GM19463 (cell line): Measurements from ENCODE around the gene SMPD2.

Experiments used
- ATAC-seq: cut with Tn5 transposase; IDR thresholded peaks from one replicate; pipeline ENCODE4 v1.9.1; 2021; ENCODE audit warnings: mild to moderate bottlenecking, moderate library complexity; ENCODE audit not compliant: unreplicated experiment

SMPD2 gene

GRCh38 chr6:109440331-109441068, at the start of gene SMPD2, which contains the start of gene PPIL6:
Gene SMPD2, plus strand, starts transcription at chr6:109440724. Its CDS starts 398 bp downstream, at chr6:109441122.
Gene PPIL6, minus strand, starts transcription at chr6:109440628. Its CDS starts 38 bp downstream, at chr6:109440590.
- ATAC-seq, result peak; percentile 89

GRCh38 chr6:109393157-109393885, 47.2 kb upstream of the SMPD2 start:
- ATAC-seq, result no peak

- no peak for ATAC-seq
These were observed 46.6 kb upstream of the SMPD2 start for GRCh38 chr6:109393886-109394281.

- no peak for ATAC-seq
These were observed 44.3 kb upstream of the SMPD2 start for GRCh38 chr6:109396046-109396718.

- ATAC-seq, result no peak
These were observed 43.5 kb upstream of the SMPD2 start for GRCh38 chr6:109397020-109397419.

- no peak for ATAC-seq
These were observed 34.3 kb upstream of the SMPD2 start for GRCh38 chr6:109406196-109406595.

- ATAC-seq, result no peak
These were observed 29.5 kb upstream of the SMPD2 start for GRCh38 chr6:109411034-109411433.

GRCh38 chr6:109417646-109418045, 22.9 kb upstream of the SMPD2 start:
- ATAC-seq, result no peak

- no peak for ATAC-seq
These were observed 19.8 kb upstream of the SMPD2 start for GRCh38 chr6:109420751-109421150.

- no peak for ATAC-seq
These were observed 19.3 kb upstream of the SMPD2 start for GRCh38 chr6:109421184-109421583.

- no peak for ATAC-seq
These were observed 15.6 kb upstream of the SMPD2 start for GRCh38 chr6:109424946-109425345.

GRCh38 chr6:109428889-109429477, 11.5 kb upstream of the SMPD2 start:
- ATAC-seq, result no peak

- no peak for ATAC-seq
These were observed 11.0 kb upstream of the SMPD2 start for GRCh38 chr6:109429496-109429895.

- no peak for ATAC-seq
These were observed 6.1 kb upstream of the SMPD2 start for GRCh38 chr6:109434456-109434855.

GRCh38 chr6:109436041-109436440, 4.5 kb upstream of the SMPD2 start:
- no peak for ATAC-seq

GRCh38 chr6:109441069-109441816, 719 bp downstream of the SMPD2 start:
- ATAC-seq, result peak; percentile 19

- ATAC-seq, result no peak
These were observed 1.9 kb downstream of the SMPD2 start for GRCh38 chr6:109442393-109442924.

- no peak for ATAC-seq
These were observed 3.0 kb downstream of the SMPD2 start for GRCh38 chr6:109443425-109443950.

GRCh38 chr6:109445382-109445781, 4.9 kb downstream of the SMPD2 start:
- ATAC-seq, result no peak

- ATAC-seq, result no peak
These were observed 5.5 kb downstream of the SMPD2 start for GRCh38 chr6:109446072-109446471.
